Keratinocyte (primary cell): ENCODE measurements around the gene TTC16. TPM values are rescaled to one million over a fixed set of nuclear protein-coding genes. Genes with fewer than 3 reads are reported as not detected.

Experiments used
- DNase-seq: peaks from one replicate; pipeline ENCODE4 v3.0.0-alpha.2; 2011; ENCODE audit warnings: low read depth, missing footprints, low spot score
- FAIRE-seq: peaks from 2 replicates; lab custom pipeline; 2011; peaks lifted over from hg19 to GRCh38; lab: Jason Lieb, UNC
- H2AFZ ChIP-seq: 2 replicates; pipeline ENCODE4 v1.6.0; 2012; ENCODE audit warnings: low read length, control low read depth, inconsistent platforms; ENCODE audit not compliant: control insufficient read depth
- H3K27ac ChIP-seq: 2 replicates; pipeline ENCODE4 v1.5.1; 2011; ENCODE audit warnings: low read length; ENCODE audit not compliant: control insufficient read depth, insufficient read depth
- H3K27me3 ChIP-seq: 3 replicates; pipeline ENCODE4 v1.6.0; 2011; ENCODE audit warnings: low read length; ENCODE audit not compliant: control insufficient read depth, insufficient read depth; ENCODE audit errors: extremely low read depth
- H3K36me3 ChIP-seq, 2 experiments: 2 replicates in 1 of 2; 3 replicates in 1 of 2; pipeline ENCODE4 v1.5.1; 2011; ENCODE audit warnings: low read length in 2 of 2, mild to moderate bottlenecking in 1 of 2; ENCODE audit not compliant: control insufficient read depth in 2 of 2, insufficient read depth in 2 of 2; ENCODE audit errors: extremely low read depth in 1 of 2
- H3K4me1 ChIP-seq: 3 replicates; pipeline ENCODE4 v1.5.1; 2011; ENCODE audit warnings: low read length; ENCODE audit not compliant: control insufficient read depth, insufficient read depth; ENCODE audit errors: extremely low read depth
- H3K4me2 ChIP-seq: 3 replicates; pipeline ENCODE4 v1.6.0; 2011; ENCODE audit warnings: low read depth, low read length; ENCODE audit not compliant: control insufficient read depth, insufficient read depth; ENCODE audit errors: extremely low read depth
- H3K4me3 ChIP-seq, 3 experiments: fragments of 200-600 bp in 1 of 3; sonication (generic) in 1 of 3; 2 replicates in 2 of 3; 3 replicates in 1 of 3; pipeline ENCODE4 v1.5.1; 2011 to 2016; ENCODE audit warnings: low read length in 3 of 3, mild to moderate bottlenecking in 3 of 3, control low read depth in 2 of 3, inconsistent platforms in 1 of 3, low read depth in 1 of 3, mixed read lengths in 1 of 3, mixed run types in 1 of 3, moderate library complexity in 1 of 3; ENCODE audit not compliant: control insufficient read depth in 2 of 3, insufficient read depth in 2 of 3; ENCODE audit errors: extremely low read depth in 1 of 3
- H3K79me2 ChIP-seq: 2 replicates; pipeline ENCODE4 v1.6.0; 2012; ENCODE audit warnings: low read length; ENCODE audit not compliant: control insufficient read depth, insufficient read depth
- H3K9ac ChIP-seq: 3 replicates; pipeline ENCODE4 v1.6.0; 2011; ENCODE audit warnings: low read length; ENCODE audit not compliant: control insufficient read depth, insufficient read depth; ENCODE audit errors: extremely low read depth
- H3K9me1 ChIP-seq: 3 replicates; pipeline ENCODE4 v1.6.0; 2011; ENCODE audit warnings: low read length; ENCODE audit not compliant: control insufficient read depth, insufficient read depth; ENCODE audit errors: extremely low read depth
- H3K9me3 ChIP-seq: 2 replicates; pipeline ENCODE4 v1.5.1; 2012; ENCODE audit warnings: low read depth, low read length; ENCODE audit not compliant: control insufficient read depth
- H4K20me1 ChIP-seq: 3 replicates; pipeline ENCODE4 v1.6.0; 2011; ENCODE audit warnings: low read length; ENCODE audit not compliant: control insufficient read depth, insufficient read depth; ENCODE audit errors: extremely low read depth
- CTCF ChIP-seq, 3 experiments: IDR thresholded peaks in 1 of 3; conservative IDR thresholded peaks in 1 of 3; optimal IDR thresholded peaks in 1 of 3; 2 replicates in 2 of 3; 3 replicates in 1 of 3; pipeline versions ENCODE3 to v1.5.1; 2011; ENCODE audit warnings: low read length in 3 of 3, mild to moderate bottlenecking in 3 of 3, moderate library complexity in 2 of 3, control low read depth in 1 of 3, inconsistent platforms in 1 of 3; ENCODE audit not compliant: insufficient read depth in 2 of 3; ENCODE audit errors: extremely low read depth in 1 of 3
- EZH2 ChIP-seq: IDR thresholded peaks from one replicate; pipeline ENCODE4 v1.6.1; 2012; ENCODE audit warnings: inconsistent platforms, mild to moderate bottlenecking, low read length, moderate library complexity
- dilution Hi-C: fragments of 300-500 bp; cut with MboI; formaldehyde crosslinking; loops from one replicate; pipeline ENCODE4 v1.7.0; 2020; ENCODE audit warnings: low sequenced_read_pairs; ENCODE audit not compliant: extremely low pct_ligation_motif_present
- polyA plus RNA-seq, 5 experiments: library from polyadenylated mRNA; depleted of rRNA in 3 of 5; stranded (reverse) in 3 of 5; stranded (forward) in 1 of 5; unstranded in 1 of 5; fragments of >200 nt; gene quantifications; 1 replicate in 1 of 5; 2 replicates in 3 of 5; 3 replicates in 1 of 5; pipeline versions ENCODE4 v1.2.1 to v1.2.3, GENCODE V29; 2011 to 2012; ENCODE audit warnings: missing spikeins in 2 of 5, low read depth in 1 of 5, low replicate concordance in 1 of 5

TTC16 gene
- polyA plus RNA-seq, 1 donor (not counting 4 experiments of a cell fraction or from before 2014, with no cell fraction given), result not detected

- FAIRE-seq (no peak), DNase-seq (no peak)
- H3K27me3 ChIP-seq, result no peaks in the 10 kb centered on the region
- no peaks in the 10 kb centered on the region for H3K9me1 ChIP-seq
- no peak overlapping the region for H3K4me3 ChIP-seq
- TF ChIP-seq CTCF (optimal IDR thresholded peaks at IDR 0.05 in 1 of 3, IDR thresholded peaks at IDR 0.05 in 1 of 3, conservative IDR thresholded peaks at IDR 0.05 in 1 of 3; ENCODE audit: extremely low read depth in 1 of 3, insufficient read depth in 2 of 3, low read length in 3 of 3) (no peak), EZH2 (no peak)
- dilution Hi-C loops, result no loop called here
- H3K9ac ChIP-seq, result no peak overlapping the region
- H3K27ac ChIP-seq, result no peak overlapping the region
- no peaks in the 10 kb centered on the region for H4K20me1 ChIP-seq
- no peaks in the 10 kb centered on the region for H3K36me3 ChIP-seq
- no peak overlapping the region for H2AFZ ChIP-seq
- H3K4me2 ChIP-seq, result no peak overlapping the region
- H3K4me1 ChIP-seq, result peaks cover 4% of the 10 kb centered on the region
- H3K9me3 ChIP-seq, result no peaks in the 10 kb centered on the region
- no peaks in the 10 kb centered on the region for H3K79me2 ChIP-seq
These were observed 18.3 kb upstream of the TTC16 start for GRCh38 chr9:127697575-127697974.

- Histone ChIP-seq H3K4me1 (peaks cover 4% of the 10 kb centered on the region), H3K4me2 (no peak overlapping the region), H3K36me3 (no peaks in the 10 kb centered on the region), H3K4me3 (no peak overlapping the region), H2AFZ (no peak overlapping the region), H3K27me3 (no peaks in the 10 kb centered on the region), H3K79me2 (no peaks in the 10 kb centered on the region), H4K20me1 (no peaks in the 10 kb centered on the region), H3K9me3 (no peaks in the 10 kb centered on the region), H3K9ac (no peak overlapping the region), H3K27ac (no peak overlapping the region), H3K9me1 (no peaks in the 10 kb centered on the region)
- DNase-seq (no peak), FAIRE-seq (no peak)
- dilution Hi-C loops, result no loop called here
- TF ChIP-seq CTCF (optimal IDR thresholded peaks at IDR 0.05 in 1 of 3, IDR thresholded peaks at IDR 0.05 in 1 of 3, conservative IDR thresholded peaks at IDR 0.05 in 1 of 3; ENCODE audit: extremely low read depth in 1 of 3, insufficient read depth in 2 of 3, low read length in 3 of 3), result no peak
- TF ChIP-seq EZH2, result no peak
These were observed 17.5 kb upstream of the TTC16 start for GRCh38 chr9:127698386-127698785.
